Measurements from ENCODE around the gene ADH4. TPM values are rescaled to one million over a fixed set of nuclear protein-coding genes. Genes with fewer than 3 reads are reported as not detected.

The ADH4 gene
- total and polyA plus RNA-seq, 3 experiments from 2014 or later = not detected

GRCh38 chr4:99078336-99078735, 65.8 kb downstream of the ADH4 start:
- H3K27ac Mint-ChIP-seq = peak overlapping the region in 1 of 8 donors; percentile 22
- DNase-seq = no peak
- H3K27ac ChIP-seq (ENCODE audit: low read depth, low read length) = no peak overlapping the region
- H3K4me3 ChIP-seq (ENCODE audit: low read length) = no peak overlapping the region
- H3K36me3 ChIP-seq (ENCODE audit: insufficient read depth, low read length) = peaks cover 67% of the 10 kb centered on the region
- H3K4me1 Mint-ChIP-seq = peaks cover 7 to 34% (median 15%) of the 10 kb centered on the region in 3 donors
- H3K36me3 Mint-ChIP-seq = peaks cover 10 to 90% (median 26%) of the 10 kb centered on the region in 3 donors
- no peaks in the 10 kb centered on the region for H3K27me3 ChIP-seq (ENCODE audit: insufficient read depth, low read length, poor library complexity, severe bottlenecking)
- H3K4me1 ChIP-seq (ENCODE audit: insufficient read depth, low read length) = no peaks in the 10 kb centered on the region
- no peaks in the 10 kb centered on the region for H3K9me3 ChIP-seq (ENCODE audit: low read length)
- CTCF ChIA-PET = interaction anchor here (1.0 to 1.9 kb wide), 3 partner anchors 9 to 22 kb away, joined by 3 to 7 read pairs (median 3); partner anchors contain the start of gene ADH5
- no peaks in the 10 kb centered on the region for H3K27me3 Mint-ChIP-seq
- no peaks in the 10 kb centered on the region for H3K9me3 Mint-ChIP-seq
- H3K4me3 Mint-ChIP-seq = no peak overlapping the region
- POLR2A ChIA-PET = no interaction called here

- H3K27ac ChIP-seq (ENCODE audit: low read depth, low read length) = no peak overlapping the region
- ChIA-PET CTCF (interaction anchor here (1.9 kb wide), 1 partner anchor 21 kb away, joined by 7 read pairs; no protein-coding TSS in a partner anchor), POLR2A (no interaction called here)
- Mint-ChIP-seq H3K27me3 (no peaks in the 10 kb centered on the region), H3K4me1 (peaks cover 9 to 33% (median 14%) of the 10 kb centered on the region in 3 donors), H3K36me3 (peaks cover 10 to 91% (median 28%) of the 10 kb centered on the region in 3 donors), H3K4me3 (no peak overlapping the region), H3K27ac (peak overlapping the region in 2 of 8 donors; percentile 12 to 64), H3K9me3 (no peaks in the 10 kb centered on the region)
- H3K27me3 ChIP-seq (ENCODE audit: insufficient read depth, low read length, poor library complexity, severe bottlenecking) = no peaks in the 10 kb centered on the region
- no peak overlapping the region for H3K4me3 ChIP-seq (ENCODE audit: low read length)
- no peak for DNase-seq
- no peaks in the 10 kb centered on the region for H3K9me3 ChIP-seq (ENCODE audit: low read length)
- no peaks in the 10 kb centered on the region for H3K4me1 ChIP-seq (ENCODE audit: insufficient read depth, low read length)
- peaks cover 64% of the 10 kb centered on the region for H3K36me3 ChIP-seq (ENCODE audit: insufficient read depth, low read length)
Observed at GRCh38 chr4:99077177-99077576, 66.9 kb downstream of the ADH4 start.

GRCh38 chr4:99076292-99076976, 67.7 kb downstream of the ADH4 start:
- no peak overlapping the region for H3K27ac ChIP-seq (ENCODE audit: low read depth, low read length)
- H3K9me3 Mint-ChIP-seq = no peaks in the 10 kb centered on the region
- DNase-seq = no peak
- H3K27ac Mint-ChIP-seq = peak overlapping the region in 1 of 8 donors; percentile 78
- no peaks in the 10 kb centered on the region for H3K4me1 ChIP-seq (ENCODE audit: insufficient read depth, low read length)
- no peaks in the 10 kb centered on the region for H3K27me3 Mint-ChIP-seq
- CTCF ChIA-PET = no interaction called here
- H3K36me3 Mint-ChIP-seq = peaks cover 10 to 90% (median 31%) of the 10 kb centered on the region in 3 donors
- H3K36me3 ChIP-seq (ENCODE audit: insufficient read depth, low read length) = peaks cover 57% of the 10 kb centered on the region
- POLR2A ChIA-PET = no interaction called here
- H3K4me3 ChIP-seq (ENCODE audit: low read length) = no peak overlapping the region
- peaks cover 7 to 26% (median 7%) of the 10 kb centered on the region in 3 donors for H3K4me1 Mint-ChIP-seq
- H3K9me3 ChIP-seq (ENCODE audit: low read length) = no peaks in the 10 kb centered on the region
- H3K27me3 ChIP-seq (ENCODE audit: insufficient read depth, low read length, poor library complexity, severe bottlenecking) = no peaks in the 10 kb centered on the region
- no peak overlapping the region for H3K4me3 Mint-ChIP-seq

- Histone ChIP-seq H3K36me3 (ENCODE audit: insufficient read depth, low read length) (peaks cover 45% of the 10 kb centered on the region), H3K27ac (ENCODE audit: low read depth, low read length) (no peak overlapping the region), H3K4me3 (ENCODE audit: low read length) (no peak overlapping the region), H3K4me1 (ENCODE audit: insufficient read depth, low read length) (no peaks in the 10 kb centered on the region), H3K9me3 (ENCODE audit: low read length) (no peaks in the 10 kb centered on the region), H3K27me3 (ENCODE audit: insufficient read depth, low read length, poor library complexity, severe bottlenecking) (no peaks in the 10 kb centered on the region)
- H3K27me3 Mint-ChIP-seq = no peaks in the 10 kb centered on the region
- CTCF ChIA-PET = interaction anchor here (2.4 kb wide), 1 partner anchor 80 kb away, joined by 8 read pairs; the partner anchor contains the start of gene METAP1
- H3K4me3 Mint-ChIP-seq = no peak overlapping the region
- H3K36me3 Mint-ChIP-seq = peaks cover 10 to 88% (median 26%) of the 10 kb centered on the region in 3 donors
- no peak for DNase-seq
- POLR2A ChIA-PET = no interaction called here
- no peak overlapping the region for H3K27ac Mint-ChIP-seq
- peaks cover 3 to 17% (median 7%) of the 10 kb centered on the region in 3 donors for H3K4me1 Mint-ChIP-seq
- no peaks in the 10 kb centered on the region for H3K9me3 Mint-ChIP-seq
Observed at GRCh38 chr4:99074816-99075215, 69.3 kb downstream of the ADH4 start.

Other genes starting within 250 kb of the ADH4 start
- 100 to 1,000 TPM; 157 to 168 TPM for gene EIF4E, start 215.2 kb downstream of the ADH4 start, total RNA-seq
- gene EIF4E, start 215.2 kb downstream of the ADH4 start, polyA plus RNA-seq = 58.5 TPM
- 10 to 100 TPM; 56.6 to 58.5 TPM for gene METAP1, start 148.6 kb downstream of the ADH4 start, total RNA-seq
- 30.4 TPM for gene METAP1, start 148.6 kb downstream of the ADH4 start, polyA plus RNA-seq
- gene ADH5, start 55.5 kb downstream of the ADH4 start, total RNA-seq = 100 to 1,000 TPM; 113 to 116 TPM
- 127 TPM for gene ADH5, start 55.5 kb downstream of the ADH4 start, polyA plus RNA-seq
- not detected for gene ADH6, start 74.9 kb upstream of the ADH4 start, total RNA-seq
- not detected for gene ADH6, start 74.9 kb upstream of the ADH4 start, polyA plus RNA-seq
- gene ADH1A, start 146.7 kb upstream of the ADH4 start, total RNA-seq = not detected
- gene ADH1A, start 146.7 kb upstream of the ADH4 start, polyA plus RNA-seq = not detected
- gene ADH1B, start 177.1 kb upstream of the ADH4 start, total RNA-seq = not detected
- gene ADH1B, start 177.1 kb upstream of the ADH4 start, polyA plus RNA-seq = not detected
- gene ADH1C, start 208.4 kb upstream of the ADH4 start, total RNA-seq = not detected
- gene ADH1C, start 208.4 kb upstream of the ADH4 start, polyA plus RNA-seq = not detected

All from CD8-positive, alpha-beta memory T cell (primary cell).